OCI-LY7 (cell line): ENCODE results near the gene FN3K. TPM values are rescaled to one million over a fixed set of nuclear protein-coding genes. Genes with fewer than 3 reads are reported as not detected.

Source experiments
- BruUV-seq: library from RNA; stranded (reverse); fragments of 400-500 nt; replicated peaks from 2 replicates; lab custom pipeline; 2021; lab: Mats Ljungman, UMichigan
- CTCF ChIA-PET: fragments of 300-600 bp; sonication (Branson Sonifier 250); formaldehyde crosslinking; loops from one replicate; lab custom pipeline; 2022; ENCODE audit warnings: antibody characterized with exemption; ENCODE audit not compliant: unreplicated experiment; lab: Charles Lee
- POLR2A ChIA-PET: fragments of 300-600 bp; sonication (Branson Sonifier 250); formaldehyde crosslinking; loops from one replicate; lab custom pipeline; 2022; ENCODE audit warnings: antibody characterized with exemption; lab: Charles Lee
- DNase-seq: peaks from one replicate; pipeline ENCODE4 v3.0.0-alpha.2; 2015; ENCODE audit warnings: low spot score
- H2AFZ ChIP-seq: fragments of 200-600 bp; sonication (generic), shearing (Covaris generic); 2 replicates; pipeline ENCODE4 v1.6.1; 2014; ENCODE audit warnings: mild to moderate bottlenecking, antibody characterized with exemption, low read length, moderate library complexity
- H3K27ac ChIP-seq: fragments of 200-600 bp; sonication (generic); 2 replicates; pipeline ENCODE4 v1.5.1; 2014; ENCODE audit warnings: mixed run types, low read depth, mild to moderate bottlenecking, moderate library complexity, low read length, inconsistent platforms; ENCODE audit not compliant: poor library complexity, severe bottlenecking
- H3K36me3 ChIP-seq: fragments of 200-600 bp; sonication (generic); 2 replicates; pipeline ENCODE4 v1.6.1; 2014; ENCODE audit warnings: mild to moderate bottlenecking, antibody characterized with exemption, low read length, moderate library complexity, mixed read lengths; ENCODE audit not compliant: insufficient read depth
- H3K4me1 ChIP-seq: fragments of 200-600 bp; sonication (generic); 2 replicates; pipeline ENCODE4 v1.5.1; 2014; ENCODE audit warnings: mild to moderate bottlenecking, low read length; ENCODE audit not compliant: insufficient read depth, poor library complexity, severe bottlenecking
- H3K4me2 ChIP-seq: fragments of 200-600 bp; sonication (generic); 2 replicates; pipeline ENCODE4 v1.6.1; 2014; ENCODE audit warnings: mild to moderate bottlenecking, low read length
- H3K4me3 ChIP-seq: fragments of 200-600 bp; sonication (generic); 2 replicates; pipeline ENCODE4 v1.5.1; 2014; ENCODE audit warnings: mild to moderate bottlenecking, low read depth, low read length; ENCODE audit not compliant: poor library complexity, severe bottlenecking
- H3K79me2 ChIP-seq: fragments of 200-600 bp; sonication (generic); 2 replicates; pipeline ENCODE4 v1.6.1; 2016; ENCODE audit warnings: low read depth, mild to moderate bottlenecking, low read length, moderate library complexity, mixed read lengths; ENCODE audit not compliant: insufficient read depth
- H3K9me2 ChIP-seq: fragments of 200-600 bp; sonication (generic); 2 replicates; pipeline ENCODE4 v1.6.1; 2016; ENCODE audit warnings: mild to moderate bottlenecking, low read length, mixed read lengths; ENCODE audit not compliant: insufficient read depth
- H3K9me3 ChIP-seq: fragments of 200-600 bp; sonication (generic); 2 replicates; pipeline ENCODE4 v1.6.1; 2014; ENCODE audit warnings: mild to moderate bottlenecking, mixed run types, low read length, mixed read lengths
- H4K20me1 ChIP-seq: fragments of 200-600 bp; sonication (generic); 2 replicates; pipeline ENCODE4 v1.6.1; 2014; ENCODE audit warnings: mild to moderate bottlenecking, antibody characterized with exemption, low read length, moderate library complexity, mixed read lengths; ENCODE audit not compliant: insufficient read depth
- EZH2phosphoT487 ChIP-seq: fragments of 200-600 bp; sonication (generic); IDR thresholded peaks from 2 replicates; pipeline ENCODE4 v1.6.1; 2018; ENCODE audit warnings: low read depth, borderline replicate concordance, mild to moderate bottlenecking, mixed run types, antibody characterized with exemption, low read length, moderate library complexity, mixed read lengths
- intact Hi-C: fragments of 100-400 bp; cut with micrococcal nuclease; formaldehyde crosslinking; loops from one replicate; pipeline ENCODE4 v1.10.0; 2022; ENCODE audit not compliant: unreplicated experiment
- total RNA-seq, 2 experiments: library from RNA; depleted of rRNA in 1 of 2; stranded (reverse); fragments of >200 nt in 1 of 2; shearing (Covaris generic) in 1 of 2; gene quantifications; 2 replicates each; pipeline ENCODE4 v1.2.3, GENCODE V29; 2014 to 2022
- TF ChIP-seq, protein P1 (sequence below): fragments of 200-600 bp; sonication (generic); conservative IDR thresholded peaks from 2 replicates; pipeline ENCODE4 v1.5.1; 2014; ENCODE audit warnings: mild to moderate bottlenecking, antibody characterized with exemption, low read length, moderate library complexity, mixed read lengths

Gene FN3K
- total RNA-seq, 2 experiments from 2014 or later = 3.8 to 32.3 TPM

DNA sequence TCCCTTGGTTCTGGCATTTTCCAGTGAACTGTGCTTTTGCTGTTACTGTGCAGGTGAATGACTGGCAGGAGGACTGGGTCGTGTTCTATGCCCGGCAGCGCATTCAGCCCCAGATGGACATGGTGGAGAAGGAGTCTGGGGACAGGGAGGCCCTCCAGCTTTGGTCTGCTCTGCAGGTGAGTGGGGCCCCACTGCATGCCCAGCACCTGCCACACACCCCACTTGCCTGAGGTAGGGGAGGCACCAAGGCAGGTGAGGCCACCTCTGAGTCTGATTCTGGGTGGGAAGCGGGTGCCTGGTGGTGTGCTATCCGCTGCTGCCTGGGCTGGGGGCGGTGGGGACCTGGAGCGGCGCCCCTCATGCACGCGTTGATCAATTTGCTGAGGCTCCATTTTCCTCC, 9.0 kb upstream of the FN3K start:
- ChIA-PET CTCF (interaction anchor here (0.9 kb wide), 1 partner anchor 10 kb away, joined by 3 read pairs; the partner anchor contains the start of gene FN3KRP), POLR2A (no interaction called here)
- Histone ChIP-seq H3K4me3 (no peak overlapping the region), H3K27ac (no peak overlapping the region), H3K79me2 (no peaks in the 10 kb centered on the region), H4K20me1 (no peaks in the 10 kb centered on the region), H3K9me3 (no peaks in the 10 kb centered on the region), H3K36me3 (peaks cover 77% of the 10 kb centered on the region), H3K9me2 (no peaks in the 10 kb centered on the region), H3K4me1 (no peaks in the 10 kb centered on the region), H3K4me2 (no peak overlapping the region), H2AFZ (no peak overlapping the region)
- intact Hi-C loops = no loop called here
- TF ChIP-seq, protein P1, sequence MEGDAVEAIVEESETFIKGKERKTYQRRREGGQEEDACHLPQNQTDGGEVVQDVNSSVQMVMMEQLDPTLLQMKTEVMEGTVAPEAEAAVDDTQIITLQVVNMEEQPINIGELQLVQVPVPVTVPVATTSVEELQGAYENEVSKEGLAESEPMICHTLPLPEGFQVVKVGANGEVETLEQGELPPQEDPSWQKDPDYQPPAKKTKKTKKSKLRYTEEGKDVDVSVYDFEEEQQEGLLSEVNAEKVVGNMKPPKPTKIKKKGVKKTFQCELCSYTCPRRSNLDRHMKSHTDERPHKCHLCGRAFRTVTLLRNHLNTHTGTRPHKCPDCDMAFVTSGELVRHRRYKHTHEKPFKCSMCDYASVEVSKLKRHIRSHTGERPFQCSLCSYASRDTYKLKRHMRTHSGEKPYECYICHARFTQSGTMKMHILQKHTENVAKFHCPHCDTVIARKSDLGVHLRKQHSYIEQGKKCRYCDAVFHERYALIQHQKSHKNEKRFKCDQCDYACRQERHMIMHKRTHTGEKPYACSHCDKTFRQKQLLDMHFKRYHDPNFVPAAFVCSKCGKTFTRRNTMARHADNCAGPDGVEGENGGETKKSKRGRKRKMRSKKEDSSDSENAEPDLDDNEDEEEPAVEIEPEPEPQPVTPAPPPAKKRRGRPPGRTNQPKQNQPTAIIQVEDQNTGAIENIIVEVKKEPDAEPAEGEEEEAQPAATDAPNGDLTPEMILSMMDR = no peak
- TF ChIP-seq EZH2phosphoT487 = no peak
- DNase-seq = no peak
- no TSS peak for BruUV-seq

DNA sequence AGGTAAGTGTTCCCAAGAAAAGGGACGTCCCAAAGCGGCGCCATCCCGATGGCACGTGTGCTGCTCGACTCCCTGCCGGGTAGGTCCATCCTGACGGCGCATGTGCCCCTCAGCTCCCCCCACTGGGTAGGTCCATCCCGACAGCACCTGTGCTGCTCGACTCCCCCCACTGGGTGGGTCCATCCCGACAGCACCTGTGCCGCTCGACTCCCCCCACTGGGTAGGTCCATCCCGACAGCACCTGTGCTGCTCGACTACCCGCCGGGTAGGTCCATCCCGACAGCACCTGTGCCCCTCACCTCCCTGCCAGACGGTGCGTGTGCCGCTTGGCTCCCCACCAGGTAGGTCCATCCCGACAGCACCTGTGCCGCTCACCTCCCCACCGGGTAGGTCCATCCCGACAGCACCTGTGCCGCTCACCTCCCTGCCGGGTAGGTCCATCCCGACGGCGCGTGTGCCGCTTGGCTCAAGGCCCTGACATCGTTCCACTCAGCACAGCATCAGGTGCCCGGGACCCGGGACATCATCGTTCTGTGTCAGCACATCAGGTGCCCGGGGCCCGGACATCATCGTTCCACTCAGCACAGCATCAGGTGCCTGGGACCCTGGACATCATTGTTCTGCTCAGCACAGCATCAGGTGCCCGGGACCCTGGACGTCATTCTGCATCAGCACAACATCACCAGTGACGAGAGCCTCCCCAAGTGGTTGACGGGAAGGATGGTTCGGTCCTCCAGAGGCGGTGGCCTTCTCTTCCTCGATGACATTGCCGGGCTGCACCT, 5.7 kb upstream of the FN3K start:
- intact Hi-C loops = no loop called here
- peaks cover 7% of the 10 kb centered on the region for H3K9me3 ChIP-seq
- no peak overlapping the region for H3K4me3 ChIP-seq
- H3K4me1 ChIP-seq = no peaks in the 10 kb centered on the region
- H3K9me2 ChIP-seq = no peaks in the 10 kb centered on the region
- no peak overlapping the region for H2AFZ ChIP-seq
- no peak for TF ChIP-seq EZH2phosphoT487
- TF ChIP-seq, protein P1 = no peak
- no peak overlapping the region for H3K27ac ChIP-seq
- no TSS peak for BruUV-seq
- no peaks in the 10 kb centered on the region for H4K20me1 ChIP-seq
- CTCF ChIA-PET = interaction anchor here (0.6 kb wide), 1 partner anchor 14 kb away, joined by 3 read pairs; no protein-coding TSS in a partner anchor
- peaks cover 85% of the 10 kb centered on the region for H3K36me3 ChIP-seq
- H3K79me2 ChIP-seq = no peaks in the 10 kb centered on the region
- no peak for DNase-seq
- POLR2A ChIA-PET = interaction anchor here (0.6 kb wide), 1 partner anchor 18 kb away, joined by 3 read pairs; no protein-coding TSS in a partner anchor
- H3K4me2 ChIP-seq = no peak overlapping the region
